Activated CD4-positive, alpha-beta T cell treated with anti-CD3 and anti-CD28 coated beads, Interleukin-2, Interleukin-6, amounts not matched to agents 100 ng/mL and 50 ng/mL, durations not matched to agents 16 hours and 8 hours (primary cell): ENCODE data around the gene TEPSIN.

ENCODE experiments used
- DNase-seq: peaks from one replicate; pipeline ENCODE4 v3.0.0-alpha.2; 2020

The TEPSIN gene

GRCh38 chr17:81238815-81239713, at the start of gene TEPSIN, which contains the start of gene NDUFAF8:
TSS of gene TEPSIN (minus strand) at chr17:81239055. CDS start at chr17:81239033, 22 bp downstream.
TSS of gene NDUFAF8 (plus strand) at chr17:81239318. CDS start at chr17:81239364, 46 bp downstream.
- DNase-seq, result peak; percentile 99

GRCh38 chr17:81287741-81288430, 49.0 kb upstream of the TEPSIN start:
- no peak for DNase-seq

GRCh38 chr17:81287152-81287551, 48.3 kb upstream of the TEPSIN start:
- DNase-seq, result no peak

GRCh38 chr17:81286491-81287145, 47.8 kb upstream of the TEPSIN start:
- DNase-seq, result no peak

- no peak for DNase-seq
Measured at GRCh38 chr17:81285894-81286293, 47.0 kb upstream of the TEPSIN start.

GRCh38 chr17:81285179-81285878, 46.5 kb upstream of the TEPSIN start:
- DNase-seq, result peak; percentile 80

- no peak for DNase-seq
Measured at GRCh38 chr17:81282876-81283275, 44.0 kb upstream of the TEPSIN start.

GRCh38 chr17:81282141-81282540, 43.3 kb upstream of the TEPSIN start:
- DNase-seq, result no peak

GRCh38 chr17:81280571-81280970, 41.7 kb upstream of the TEPSIN start:
- DNase-seq, result no peak

- DNase-seq, result no peak
Measured at GRCh38 chr17:81279278-81280275, 40.7 kb upstream of the TEPSIN start.

GRCh38 chr17:81278831-81279230, 40.0 kb upstream of the TEPSIN start:
- DNase-seq, result no peak

GRCh38 chr17:81277946-81278693, 39.3 kb upstream of the TEPSIN start:
- no peak for DNase-seq

- no peak for DNase-seq
Measured at GRCh38 chr17:81277421-81277820, 38.6 kb upstream of the TEPSIN start.

- no peak for DNase-seq
Measured at GRCh38 chr17:81276781-81277180, 37.9 kb upstream of the TEPSIN start.

GRCh38 chr17:81274471-81274855, 35.6 kb upstream of the TEPSIN start:
- DNase-seq, result no peak

- DNase-seq, result no peak
Measured at GRCh38 chr17:81273698-81274470, 35.0 kb upstream of the TEPSIN start.

- DNase-seq, result no peak
Measured at GRCh38 chr17:81272616-81273015, 33.8 kb upstream of the TEPSIN start.

GRCh38 chr17:81271226-81271625, 32.4 kb upstream of the TEPSIN start:
- DNase-seq, result no peak

- no peak for DNase-seq
Measured at GRCh38 chr17:81270279-81270678, 31.4 kb upstream of the TEPSIN start.
